ENCODE data around the gene PRB3.

The PRB3 gene

DNA sequence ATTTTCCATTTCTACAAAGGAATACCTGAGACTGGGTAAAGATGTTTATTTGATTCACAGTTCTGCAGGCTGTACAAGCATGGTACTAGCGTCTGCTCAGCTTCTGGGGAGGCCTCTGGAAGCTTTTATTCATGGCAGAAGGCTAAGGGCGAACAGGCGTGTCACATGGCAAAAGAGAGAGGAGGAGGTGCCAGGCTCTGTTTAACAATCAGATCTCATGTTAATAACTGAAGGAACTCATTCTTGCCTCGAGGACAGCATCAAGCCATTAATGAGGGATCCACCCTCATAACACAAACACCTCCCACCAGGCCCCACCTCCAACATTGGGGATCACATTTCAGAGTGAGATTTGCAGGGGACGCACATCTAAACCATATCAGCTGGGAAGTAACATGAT lies 36.0 kb downstream of the PRB3 start:
- no peak overlapping the region for H3K4me3 ChIP-seq (ENCODE audit: low read depth, low read length)
- no peaks in the 10 kb centered on the region for H3K4me1 ChIP-seq (ENCODE audit: control insufficient read depth, insufficient read depth, low read length)
- POLR2A ChIA-PET: no interaction called here
- CTCF ChIA-PET: interaction anchor here (0.8 to 8.1 kb wide), 2 partner anchors 245 to 252 kb away, joined by 4 to 106 read pairs; no protein-coding TSS in a partner anchor
- no peaks in the 10 kb centered on the region for H3K36me3 ChIP-seq (ENCODE audit: control insufficient read depth in 2 of 2, insufficient read depth in 1 of 2, low read length in 2 of 2)
- no peaks in the 10 kb centered on the region for H3K9me3 ChIP-seq (ENCODE audit: control insufficient read depth, insufficient read depth, low read depth, low read length)
- H3K27ac ChIP-seq (ENCODE audit: extremely low read depth, low read depth, low read length): no peak overlapping the region
- TF ChIP-seq ZNF416 (tag by site-specific recombination; IDR thresholded peaks at IDR 0.05): no peak
- TF ChIP-seq ZNF354C (tag by site-specific recombination; IDR thresholded peaks at IDR 0.05; ENCODE audit: borderline replicate concordance, low read depth): no peak
- TF ChIP-seq ZBTB8A (tag by site-specific recombination; IDR thresholded peaks at IDR 0.05): no peak

DNA sequence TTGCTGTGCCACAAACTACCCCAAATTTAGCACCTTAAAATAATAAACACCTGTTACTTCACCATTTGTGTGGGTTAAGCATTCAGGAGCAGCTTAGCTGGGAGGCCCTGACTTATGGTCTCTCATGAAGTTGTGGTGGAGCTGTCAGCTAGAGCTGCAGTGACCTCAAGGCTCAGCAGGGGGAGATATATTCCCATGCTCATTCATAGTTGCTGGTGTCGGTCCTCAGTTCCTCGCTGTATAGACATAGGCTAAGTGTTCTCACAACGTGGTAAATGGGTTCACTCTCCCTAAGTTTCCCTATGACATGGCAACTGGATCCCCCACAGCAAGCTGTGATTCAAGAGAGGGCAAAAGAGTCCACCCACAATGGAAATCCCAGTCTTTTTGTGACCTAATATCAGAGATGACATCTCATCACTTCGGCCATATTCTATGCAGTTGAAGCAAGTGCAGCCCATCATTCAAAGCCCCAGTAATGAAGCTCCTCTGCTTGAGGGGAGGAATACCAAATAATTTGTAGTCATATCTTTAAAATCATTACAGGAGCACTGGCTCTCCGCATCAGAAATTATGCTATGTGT lies 41.1 kb downstream of the PRB3 start:
- TF ChIP-seq, protein P1, sequence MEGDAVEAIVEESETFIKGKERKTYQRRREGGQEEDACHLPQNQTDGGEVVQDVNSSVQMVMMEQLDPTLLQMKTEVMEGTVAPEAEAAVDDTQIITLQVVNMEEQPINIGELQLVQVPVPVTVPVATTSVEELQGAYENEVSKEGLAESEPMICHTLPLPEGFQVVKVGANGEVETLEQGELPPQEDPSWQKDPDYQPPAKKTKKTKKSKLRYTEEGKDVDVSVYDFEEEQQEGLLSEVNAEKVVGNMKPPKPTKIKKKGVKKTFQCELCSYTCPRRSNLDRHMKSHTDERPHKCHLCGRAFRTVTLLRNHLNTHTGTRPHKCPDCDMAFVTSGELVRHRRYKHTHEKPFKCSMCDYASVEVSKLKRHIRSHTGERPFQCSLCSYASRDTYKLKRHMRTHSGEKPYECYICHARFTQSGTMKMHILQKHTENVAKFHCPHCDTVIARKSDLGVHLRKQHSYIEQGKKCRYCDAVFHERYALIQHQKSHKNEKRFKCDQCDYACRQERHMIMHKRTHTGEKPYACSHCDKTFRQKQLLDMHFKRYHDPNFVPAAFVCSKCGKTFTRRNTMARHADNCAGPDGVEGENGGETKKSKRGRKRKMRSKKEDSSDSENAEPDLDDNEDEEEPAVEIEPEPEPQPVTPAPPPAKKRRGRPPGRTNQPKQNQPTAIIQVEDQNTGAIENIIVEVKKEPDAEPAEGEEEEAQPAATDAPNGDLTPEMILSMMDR (tag by site-specific recombination; IDR thresholded peaks at IDR 0.05): peak; percentile 42; the same call in 1 of the 2 replicates
- peak; percentile 27 for TF ChIP-seq ZNF654 (tag by site-specific recombination; IDR thresholded peaks at IDR 0.05; ENCODE audit: low read depth)
- TF ChIP-seq ZBTB21 (tag by site-specific recombination; IDR thresholded peaks at IDR 0.05): no peak
- CTCF ChIA-PET: interaction anchor here (0.5 to 8.1 kb wide), 13 partner anchors 10 to 383 kb away, joined by 3 to 106 read pairs (median 4); no protein-coding TSS in a partner anchor
- Histone ChIP-seq H3K4me3 (ENCODE audit: low read depth, low read length) (no peak overlapping the region), H3K36me3 (ENCODE audit: control insufficient read depth in 2 of 2, insufficient read depth in 1 of 2, low read length in 2 of 2) (no peaks in the 10 kb centered on the region), H3K4me1 (ENCODE audit: control insufficient read depth, insufficient read depth, low read length) (no peaks in the 10 kb centered on the region), H3K27ac (ENCODE audit: extremely low read depth, low read depth, low read length) (no peak overlapping the region), H3K9me3 (ENCODE audit: control insufficient read depth, insufficient read depth, low read depth, low read length) (no peaks in the 10 kb centered on the region)
- POLR2A ChIA-PET: interaction anchor here (0.9 kb wide), 1 partner anchor 58 kb away, joined by 3 read pairs; the partner anchor contains the start of gene SMIM10L1

DNA sequence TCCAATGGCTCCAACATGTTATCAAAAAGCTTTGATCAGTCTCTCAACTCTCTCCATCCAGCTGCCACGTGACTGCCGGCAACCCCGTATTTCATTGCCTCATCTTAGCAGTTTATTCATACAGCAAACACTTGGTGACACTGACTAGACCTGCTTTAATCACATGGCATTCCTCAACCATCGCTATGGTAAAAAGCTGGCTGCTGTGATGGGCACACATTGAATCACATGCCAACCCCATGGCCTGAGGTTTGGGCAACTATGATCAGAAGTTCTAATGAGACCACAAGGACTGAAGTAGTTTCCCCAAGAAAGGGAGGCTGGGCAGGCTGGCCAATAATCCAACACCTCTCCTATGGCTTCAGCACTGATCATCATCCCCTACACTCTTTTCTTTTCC lies 42.1 kb downstream of the PRB3 start:
- Histone ChIP-seq H3K36me3 (ENCODE audit: control insufficient read depth in 2 of 2, insufficient read depth in 1 of 2, low read length in 2 of 2) (no peaks in the 10 kb centered on the region), H3K4me3 (ENCODE audit: low read depth, low read length) (no peak overlapping the region), H3K9me3 (ENCODE audit: control insufficient read depth, insufficient read depth, low read depth, low read length) (no peaks in the 10 kb centered on the region), H3K4me1 (ENCODE audit: control insufficient read depth, insufficient read depth, low read length) (no peaks in the 10 kb centered on the region), H3K27ac (ENCODE audit: extremely low read depth, low read depth, low read length) (no peak overlapping the region)
- CTCF ChIA-PET: interaction anchor here (0.6 to 8.1 kb wide), 4 partner anchors 23 to 539 kb away, joined by 4 to 106 read pairs (median 4); no protein-coding TSS in a partner anchor
- TF ChIP-seq ZNF792 (tag by site-specific recombination; IDR thresholded peaks at IDR 0.05): no peak
- TF ChIP-seq ZNF830 (tag by site-specific recombination; IDR thresholded peaks at IDR 0.05; ENCODE audit: low read depth): no peak
- no peak for TF ChIP-seq ZNF175 (tag by site-specific recombination; IDR thresholded peaks at IDR 0.05)
- TF ChIP-seq GLI2 (tag by site-specific recombination; IDR thresholded peaks at IDR 0.05; ENCODE audit: borderline replicate concordance, low read depth): no peak
- TF ChIP-seq ZNF16 (tag by site-specific recombination; IDR thresholded peaks at IDR 0.05; ENCODE audit: low read depth): no peak
- TF ChIP-seq ZNF132 (tag by site-specific recombination; IDR thresholded peaks at IDR 0.05; ENCODE audit: borderline replicate concordance): no peak
- no peak for TF ChIP-seq ZNF155 (tag by site-specific recombination; IDR thresholded peaks at IDR 0.05)
- TF ChIP-seq SALL2 (tag by site-specific recombination; IDR thresholded peaks at IDR 0.05; ENCODE audit: borderline replicate concordance): no peak
- no peak for TF ChIP-seq ZNF624 (tag by site-specific recombination; IDR thresholded peaks at IDR 0.05)
- TF ChIP-seq, protein P2, sequence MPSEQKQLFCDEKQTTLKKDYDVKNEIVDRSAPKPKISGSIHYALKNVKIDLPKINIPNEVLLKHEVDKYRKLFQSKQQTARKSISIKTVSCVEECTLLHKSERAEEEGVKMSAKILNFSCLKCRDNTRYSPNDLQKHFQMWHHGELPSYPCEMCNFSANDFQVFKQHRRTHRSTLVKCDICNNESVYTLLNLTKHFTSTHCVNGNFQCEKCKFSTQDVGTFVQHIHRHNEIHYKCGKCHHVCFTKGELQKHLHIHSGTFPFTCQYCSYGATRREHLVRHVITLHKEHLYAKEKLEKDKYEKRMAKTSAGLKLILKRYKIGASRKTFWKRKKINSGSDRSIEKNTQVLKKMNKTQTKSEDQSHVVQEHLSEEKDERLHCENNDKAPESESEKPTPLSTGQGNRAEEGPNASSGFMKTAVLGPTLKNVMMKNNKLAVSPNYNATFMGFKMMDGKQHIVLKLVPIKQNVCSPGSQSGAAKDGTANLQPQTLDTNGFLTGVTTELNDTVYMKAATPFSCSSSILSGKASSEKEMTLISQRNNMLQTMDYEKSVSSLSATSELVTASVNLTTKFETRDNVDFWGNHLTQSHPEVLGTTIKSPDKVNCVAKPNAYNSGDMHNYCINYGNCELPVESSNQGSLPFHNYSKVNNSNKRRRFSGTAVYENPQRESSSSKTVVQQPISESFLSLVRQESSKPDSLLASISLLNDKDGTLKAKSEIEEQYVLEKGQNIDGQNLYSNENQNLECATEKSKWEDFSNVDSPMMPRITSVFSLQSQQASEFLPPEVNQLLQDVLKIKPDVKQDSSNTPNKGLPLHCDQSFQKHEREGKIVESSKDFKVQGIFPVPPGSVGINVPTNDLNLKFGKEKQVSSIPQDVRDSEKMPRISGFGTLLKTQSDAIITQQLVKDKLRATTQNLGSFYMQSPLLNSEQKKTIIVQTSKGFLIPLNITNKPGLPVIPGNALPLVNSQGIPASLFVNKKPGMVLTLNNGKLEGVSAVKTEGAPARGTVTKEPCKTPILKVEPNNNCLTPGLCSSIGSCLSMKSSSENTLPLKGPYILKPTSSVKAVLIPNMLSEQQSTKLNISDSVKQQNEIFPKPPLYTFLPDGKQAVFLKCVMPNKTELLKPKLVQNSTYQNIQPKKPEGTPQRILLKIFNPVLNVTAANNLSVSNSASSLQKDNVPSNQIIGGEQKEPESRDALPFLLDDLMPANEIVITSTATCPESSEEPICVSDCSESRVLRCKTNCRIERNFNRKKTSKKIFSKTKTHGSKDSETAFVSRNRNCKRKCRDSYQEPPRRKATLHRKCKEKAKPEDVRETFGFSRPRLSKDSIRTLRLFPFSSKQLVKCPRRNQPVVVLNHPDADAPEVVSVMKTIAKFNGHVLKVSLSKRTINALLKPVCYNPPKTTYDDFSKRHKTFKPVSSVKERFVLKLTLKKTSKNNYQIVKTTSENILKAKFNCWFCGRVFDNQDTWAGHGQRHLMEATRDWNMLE (tag by site-specific recombination; conservative IDR thresholded peaks at IDR 0.05; ENCODE audit: low read depth): no peak
- POLR2A ChIA-PET: no interaction called here

Data from HEK293 (cell line).